Adipocyte (in vitro differentiated cells): ENCODE results near the gene RPS3.

ENCODE experiments used
- DNase-seq: peaks from one replicate; pipeline ENCODE4 v3.0.0-alpha.2; 2015; ENCODE audit warnings: low read depth
- H3K27me3 ChIP-seq: replicated peaks from 2 replicates; pipeline ENCODE4 v1.7.0; 2013; ENCODE audit warnings: mild to moderate bottlenecking, low read length, moderate library complexity; ENCODE audit not compliant: control insufficient read depth, insufficient read depth
- H3K36me3 ChIP-seq: 2 replicates; pipeline ENCODE4 v1.7.0; 2013; ENCODE audit warnings: low read length, mild to moderate bottlenecking, moderate library complexity; ENCODE audit not compliant: control insufficient read depth, insufficient read depth, severe bottlenecking
- H3K4me1 ChIP-seq: 2 replicates; pipeline ENCODE4 v1.7.0; 2013; ENCODE audit warnings: mild to moderate bottlenecking, low read length, moderate library complexity; ENCODE audit not compliant: control insufficient read depth, insufficient read depth
- H3K4me3 ChIP-seq: 2 replicates; pipeline ENCODE4 v1.7.0; 2013; ENCODE audit warnings: mild to moderate bottlenecking, low read length, moderate library complexity
- H3K9ac ChIP-seq: 2 replicates; pipeline ENCODE4 v1.7.0; 2013; ENCODE audit warnings: mild to moderate bottlenecking, low read length, moderate library complexity
- H3K9me3 ChIP-seq: 2 replicates; pipeline ENCODE4 v1.7.0; 2013; ENCODE audit warnings: mild to moderate bottlenecking, low read length, moderate library complexity; ENCODE audit not compliant: control insufficient read depth

RPS3 gene

GRCh38 chr11:75383246-75383645 lies 16.1 kb upstream of the RPS3 start:
- DNase-seq: no peak
- Histone ChIP-seq H3K9me3 (no peaks in the 10 kb centered on the region), H3K36me3 (no peaks in the 10 kb centered on the region), H3K4me3 (no peak overlapping the region), H3K4me1 (peaks cover 4% of the 10 kb centered on the region), H3K27me3 (no peaks in the 10 kb centered on the region), H3K9ac (no peak overlapping the region)

GRCh38 chr11:75384438-75385080 lies 14.8 kb upstream of the RPS3 start:
- Histone ChIP-seq H3K9ac (no peak overlapping the region), H3K27me3 (no peaks in the 10 kb centered on the region), H3K36me3 (no peaks in the 10 kb centered on the region), H3K9me3 (no peaks in the 10 kb centered on the region), H3K4me1 (peaks cover 4% of the 10 kb centered on the region), H3K4me3 (no peak overlapping the region)
- peak; percentile 92 for DNase-seq

- Histone ChIP-seq H3K27me3 (no peaks in the 10 kb centered on the region), H3K4me1 (peaks cover 4% of the 10 kb centered on the region), H3K9me3 (no peaks in the 10 kb centered on the region), H3K36me3 (no peaks in the 10 kb centered on the region), H3K9ac (no peak overlapping the region), H3K4me3 (no peak overlapping the region)
- no peak for DNase-seq
These were observed 12.2 kb upstream of the RPS3 start for GRCh38 chr11:75386942-75387630.

- Histone ChIP-seq H3K4me1 (peaks cover 4% of the 10 kb centered on the region), H3K27me3 (no peaks in the 10 kb centered on the region), H3K36me3 (no peaks in the 10 kb centered on the region), H3K9ac (no peak overlapping the region), H3K9me3 (no peaks in the 10 kb centered on the region), H3K4me3 (no peak overlapping the region)
- DNase-seq: no peak
These were observed 11.5 kb upstream of the RPS3 start for GRCh38 chr11:75387736-75388294.

GRCh38 chr11:75388386-75389275 lies 10.7 kb upstream of the RPS3 start:
- Histone ChIP-seq H3K4me1 (peaks cover 4% of the 10 kb centered on the region), H3K4me3 (no peak overlapping the region), H3K9me3 (no peaks in the 10 kb centered on the region), H3K9ac (no peak overlapping the region), H3K27me3 (no peaks in the 10 kb centered on the region), H3K36me3 (no peaks in the 10 kb centered on the region)
- DNase-seq: peak; percentile 91

GRCh38 chr11:75389276-75389605 lies 10.1 kb upstream of the RPS3 start:
- Histone ChIP-seq H3K9me3 (no peaks in the 10 kb centered on the region), H3K9ac (no peak overlapping the region), H3K27me3 (no peaks in the 10 kb centered on the region), H3K36me3 (no peaks in the 10 kb centered on the region), H3K4me1 (peaks cover 4% of the 10 kb centered on the region), H3K4me3 (no peak overlapping the region)
- no peak for DNase-seq

- no peak for DNase-seq
- H3K36me3 ChIP-seq: no peaks in the 10 kb centered on the region
- no peak overlapping the region for H3K4me3 ChIP-seq
- no peak overlapping the region for H3K9ac ChIP-seq
- no peaks in the 10 kb centered on the region for H3K27me3 ChIP-seq
- H3K4me1 ChIP-seq: peaks cover 4% of the 10 kb centered on the region
- H3K9me3 ChIP-seq: no peaks in the 10 kb centered on the region
These were observed 9.4 kb upstream of the RPS3 start for GRCh38 chr11:75389925-75390324.

- H3K27me3 ChIP-seq: peaks cover 3% of the 10 kb centered on the region
- H3K9me3 ChIP-seq: no peaks in the 10 kb centered on the region
- H3K4me3 ChIP-seq: no peak overlapping the region
- H3K4me1 ChIP-seq: no peaks in the 10 kb centered on the region
- DNase-seq: no peak
- H3K9ac ChIP-seq: no peak overlapping the region
- no peaks in the 10 kb centered on the region for H3K36me3 ChIP-seq
These were observed 5.1 kb upstream of the RPS3 start for GRCh38 chr11:75394085-75394840.

- H3K27me3 ChIP-seq: peaks cover 3% of the 10 kb centered on the region
- H3K9me3 ChIP-seq: no peaks in the 10 kb centered on the region
- H3K4me1 ChIP-seq: peaks cover 22% of the 10 kb centered on the region
- no peak overlapping the region for H3K9ac ChIP-seq
- H3K36me3 ChIP-seq: peaks cover 31% of the 10 kb centered on the region
- H3K4me3 ChIP-seq: no peak overlapping the region
- DNase-seq: no peak
These were observed 412 bp upstream of the RPS3 start for GRCh38 chr11:75398906-75399305.

- H3K36me3 ChIP-seq: peaks cover 45% of the 10 kb centered on the region
- peak; percentile 48 for DNase-seq
- H3K4me3 ChIP-seq: peak overlapping the region; percentile 100
- peaks cover 22% of the 10 kb centered on the region for H3K4me1 ChIP-seq
- H3K27me3 ChIP-seq: peaks cover 3% of the 10 kb centered on the region
- H3K9ac ChIP-seq: peak overlapping the region; percentile 100
- H3K9me3 ChIP-seq: no peaks in the 10 kb centered on the region
These were observed 988 bp downstream of the RPS3 start for GRCh38 chr11:75400146-75400865.
